Posterior cingulate gyrus (tissue), 11 donors: Measurements from ENCODE around the gene PRAMEF7.
"Not testable (repeated sequence)": the region's sequence is repeated elsewhere in the genome, so short reads cannot be mapped to it uniquely, and the experiment has no call there.

ENCODE experiments used
- DNase-seq, 10 donors: peaks; one replicate each; pipeline versions ENCODE4 v3.0.0 to v3.0.0-alpha.2; 2020 to 2021; ENCODE audit warnings: mixed read lengths in 3 of 10
- intact Hi-C: fragments of 100-400 bp; cut with DNase I; formaldehyde crosslinking; loops from one replicate; pipeline ENCODE4 v1.15.1; 2023

The PRAMEF7 gene

DNA sequence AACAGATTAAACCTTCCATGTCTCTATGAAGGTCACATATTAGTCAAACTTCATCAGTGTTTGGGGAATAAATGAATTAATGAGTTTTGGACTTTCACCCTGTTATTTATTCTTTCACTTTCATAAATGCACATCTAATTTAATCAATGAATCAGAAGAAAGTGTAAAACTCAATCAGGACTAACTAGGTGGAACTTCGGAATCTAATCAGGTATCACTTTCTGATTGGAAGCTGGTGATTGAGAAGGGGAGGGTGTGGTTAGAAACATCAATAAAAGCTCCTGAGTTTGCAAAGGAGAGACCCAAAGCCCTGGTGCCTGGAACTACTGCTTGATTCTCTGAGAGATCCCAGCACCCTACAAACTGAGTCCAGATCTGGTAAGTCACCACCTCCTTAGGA is at the start of gene PRAMEF7:
TSS of gene PRAMEF7 (plus strand) at position 301 of the 400 bp plus-strand sequence. CDS start 1,083 bp downstream, outside the sequence.
- DNase-seq, intact Hi-C loops: not testable (repeated sequence)

DNA sequence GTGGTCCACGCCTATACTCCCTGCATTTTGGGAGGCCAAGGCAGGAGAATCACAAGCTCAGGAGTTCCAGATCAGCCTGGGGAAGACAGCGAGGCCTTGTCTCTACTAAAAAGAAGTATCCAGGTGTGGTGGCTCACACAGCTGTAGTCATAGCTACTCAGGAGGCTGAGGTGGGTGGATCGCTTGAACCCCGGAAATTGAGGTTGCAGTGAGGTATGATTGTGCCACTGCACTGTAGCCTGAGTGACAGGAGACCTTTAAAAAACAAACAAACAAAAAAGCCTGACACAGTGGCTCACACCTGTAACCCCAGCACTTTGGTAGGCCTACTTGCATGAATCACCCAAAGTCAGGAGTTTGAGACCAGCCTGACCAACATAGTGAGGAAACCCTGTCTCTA is 38.0 kb upstream of the PRAMEF7 start:
- DNase-seq, intact Hi-C loops: not testable (repeated sequence)

DNA sequence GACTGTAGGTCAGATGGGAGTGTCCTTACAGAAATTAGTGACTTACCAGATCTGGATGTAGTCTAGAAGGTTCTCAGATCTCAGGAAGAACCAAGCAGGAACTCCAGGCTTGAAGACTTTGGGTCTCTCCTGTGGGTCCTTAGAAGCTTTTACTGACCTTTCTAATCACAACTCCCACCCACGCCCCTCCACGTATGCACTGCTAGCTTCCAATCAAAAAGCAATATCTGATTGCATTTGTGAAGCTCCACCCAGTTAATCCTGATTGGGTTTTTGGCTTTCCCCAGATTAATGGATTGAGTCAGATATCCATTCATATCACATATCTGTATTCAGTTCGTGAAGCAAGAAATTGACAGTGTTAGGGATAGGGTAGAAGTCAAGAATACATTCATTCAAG is 30.3 kb upstream of the PRAMEF7 start, which contains the start of gene PRAMEF4:
TSS of gene PRAMEF4 (minus strand) at position 101 of the 400 bp plus-strand sequence. CDS start 2,807 bp downstream, outside the sequence.
- intact Hi-C loops, DNase-seq: not testable (repeated sequence)

DNA sequence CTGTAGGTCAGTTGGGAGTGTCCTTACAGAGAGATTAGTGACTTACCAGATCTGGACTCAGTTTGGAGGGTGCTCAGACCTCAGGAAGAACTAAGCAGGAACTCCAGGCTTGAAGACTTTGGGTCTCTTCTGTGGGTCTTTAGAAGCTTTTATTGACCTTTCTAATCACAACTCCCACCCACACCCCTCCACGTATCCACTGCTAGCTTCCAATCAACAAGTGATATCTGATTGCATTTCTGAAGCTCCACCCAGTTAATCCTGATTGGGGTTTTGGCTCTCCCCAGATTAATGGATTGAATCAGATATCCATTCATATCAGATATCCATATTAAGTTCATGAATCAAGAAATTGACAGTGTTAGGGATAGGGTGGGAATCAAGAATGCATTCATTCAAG is 18.2 kb upstream of the PRAMEF7 start, which contains the start of gene PRAMEF10:
TSS of gene PRAMEF10 (minus strand) at position 101 of the 400 bp plus-strand sequence. CDS start 2,423 bp downstream, outside the sequence.
- DNase-seq, intact Hi-C loops: not testable (repeated sequence)

DNA sequence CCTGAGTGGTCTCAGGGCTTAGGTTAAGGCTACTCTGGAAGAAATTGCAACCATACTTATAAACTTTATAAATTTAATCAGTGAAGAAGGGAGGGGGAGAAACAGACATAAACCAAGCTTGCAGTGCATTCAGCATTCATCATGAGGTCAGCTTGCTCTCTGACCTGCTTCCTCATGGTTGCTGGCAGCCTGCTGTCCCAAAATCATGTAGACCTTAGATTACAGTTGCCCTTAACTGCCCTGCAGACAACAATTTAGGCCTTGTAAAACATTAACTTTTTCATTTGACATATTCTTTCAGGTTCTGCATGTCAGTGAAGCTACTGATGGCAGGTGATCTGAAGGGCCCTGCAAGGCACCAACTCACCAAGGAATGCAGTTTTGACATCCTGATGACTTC is 17.2 kb upstream of the PRAMEF7 start:
- intact Hi-C loops, DNase-seq: not testable (repeated sequence)

DNA sequence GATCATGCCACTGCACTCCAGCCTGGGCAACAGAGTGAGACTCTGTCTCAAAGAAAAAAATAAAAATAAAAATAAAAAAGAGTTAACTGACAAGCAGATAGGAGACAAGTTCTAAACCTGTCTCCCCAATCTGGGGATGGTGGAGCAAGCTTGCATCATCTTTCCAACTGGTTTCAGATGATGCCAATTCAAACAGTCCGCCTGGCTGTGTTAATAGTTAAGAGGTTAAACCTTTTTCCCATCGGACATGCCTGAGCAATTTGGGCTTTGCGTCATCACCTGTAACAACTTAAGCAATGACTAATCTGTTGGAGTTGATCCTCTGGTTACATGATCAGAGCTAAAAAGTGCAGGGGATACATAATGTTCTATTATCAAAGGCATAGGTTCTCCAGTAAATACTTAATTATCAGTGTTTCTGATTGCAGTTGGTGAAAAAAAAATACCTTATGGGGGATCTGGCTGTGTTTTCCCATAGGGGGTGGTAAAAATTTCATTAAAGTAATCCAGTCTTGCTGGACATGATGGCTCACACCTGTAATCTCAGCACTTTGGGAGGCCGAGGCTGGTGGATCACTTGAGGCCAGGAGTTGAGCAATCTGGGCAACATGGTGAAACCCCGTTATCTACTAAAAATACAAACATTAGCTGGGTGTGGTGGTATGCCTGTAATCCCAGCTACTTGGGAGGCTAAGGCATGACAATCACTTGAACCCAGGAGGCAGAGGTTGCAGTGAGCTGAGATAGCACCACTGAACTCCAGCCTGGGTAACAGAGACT is 12.4 kb upstream of the PRAMEF7 start:
- intact Hi-C loops, DNase-seq: not testable (repeated sequence)

DNA sequence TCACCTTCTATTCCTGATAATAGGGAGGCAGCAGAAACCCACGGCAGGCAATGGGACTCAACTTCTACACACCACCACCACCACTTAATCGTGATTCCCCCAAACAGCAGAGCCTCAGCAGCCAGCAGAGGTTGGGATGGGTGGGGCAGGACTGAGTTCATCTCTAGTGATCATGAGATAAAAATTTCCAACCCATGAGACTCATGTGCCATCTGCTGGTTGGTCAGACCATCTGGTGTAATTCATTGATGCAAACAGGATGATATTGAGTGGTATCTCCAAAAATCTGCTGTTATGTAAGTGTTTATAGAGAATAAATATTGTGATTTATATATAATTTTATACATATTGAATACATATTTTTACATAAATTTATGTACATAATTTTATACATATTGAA is 5.3 kb downstream of the PRAMEF7 start:
- DNase-seq = peak in 1 of 10 donors; percentile 1
- intact Hi-C loops = not testable (repeated sequence)

DNA sequence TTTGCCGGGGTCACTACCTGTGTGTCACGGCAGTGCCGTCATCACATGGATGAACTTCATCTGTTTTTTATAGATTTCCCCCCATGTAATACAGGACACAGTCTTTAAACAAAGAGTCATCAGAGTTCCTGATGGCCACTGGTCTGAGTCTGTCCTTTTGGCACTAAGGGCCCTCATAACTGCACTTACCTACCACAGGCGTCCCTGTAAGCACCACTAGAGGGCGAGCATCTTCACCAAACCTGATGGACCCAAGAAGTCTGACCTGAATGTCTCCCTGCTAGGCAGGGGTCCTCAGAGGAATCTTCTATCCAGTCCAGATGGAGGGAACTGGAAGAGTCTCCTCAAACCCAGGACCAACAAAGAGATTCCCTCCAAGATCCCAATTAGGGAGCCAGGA is 8.0 kb downstream of the PRAMEF7 start:
- intact Hi-C loops, DNase-seq: not testable (repeated sequence)

DNA sequence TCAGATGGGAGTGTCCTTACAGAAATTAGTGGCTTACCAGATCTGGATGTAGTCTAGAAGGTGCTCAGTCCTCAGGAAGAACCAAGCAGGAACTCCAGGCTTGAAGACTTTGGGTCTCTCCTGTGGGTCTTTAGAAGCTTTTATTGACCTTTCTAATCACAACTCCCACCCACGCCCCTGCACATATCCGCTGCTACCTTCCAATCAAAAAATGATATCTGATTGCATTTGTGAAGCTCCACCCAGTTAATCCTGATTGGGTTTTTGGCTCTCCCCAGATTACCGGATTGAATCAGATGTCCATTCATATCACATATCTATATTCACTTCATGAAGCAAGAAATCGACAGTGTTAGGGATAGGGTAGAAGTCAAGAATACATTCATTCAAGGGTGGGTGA is 31.1 kb downstream of the PRAMEF7 start, which contains the start of gene PRAMEF6:
TSS of gene PRAMEF6 (minus strand) at position 101 of the 400 bp plus-strand sequence. CDS start 5,062 bp downstream, outside the sequence.
- intact Hi-C loops, DNase-seq: not testable (repeated sequence)
